KG1 (cell line): ENCODE data around the gene SLC38A6.

Source experiments
- DNase-seq: peaks from one replicate; lab custom pipeline; 2025; lab: John Stamatoyannopoulos, UW

The SLC38A6 gene

GRCh38 chr14:60980811-60981632 lies at the start of gene SLC38A6, which contains the start of gene TRMT5:
Gene SLC38A6 (plus strand): TSS chr14:60981245. CDS start chr14:60981278, 33 bp downstream.
Gene TRMT5 (minus strand): TSS chr14:60981079. CDS start chr14:60980973, 106 bp downstream.
- DNase-seq, result peak; percentile 75

- no peak for DNase-seq
These were observed 47.0 kb upstream of the SLC38A6 start for GRCh38 chr14:60933920-60934655.

GRCh38 chr14:60935319-60935718 lies 45.7 kb upstream of the SLC38A6 start:
- no peak for DNase-seq

- no peak for DNase-seq
These were observed 37.4 kb upstream of the SLC38A6 start for GRCh38 chr14:60943637-60944032.

- no peak for DNase-seq
These were observed 36.8 kb upstream of the SLC38A6 start for GRCh38 chr14:60944204-60944603.

GRCh38 chr14:60945984-60946383 lies 35.1 kb upstream of the SLC38A6 start:
- no peak for DNase-seq

GRCh38 chr14:60946773-60947172 lies 34.3 kb upstream of the SLC38A6 start:
- no peak for DNase-seq

GRCh38 chr14:60951776-60952435 lies 29.1 kb upstream of the SLC38A6 start:
- no peak for DNase-seq

- DNase-seq, result no peak
These were observed 24.8 kb upstream of the SLC38A6 start for GRCh38 chr14:60956202-60956601.

- no peak for DNase-seq
These were observed 24.4 kb upstream of the SLC38A6 start for GRCh38 chr14:60956632-60957031.

- DNase-seq, result no peak
These were observed 22.9 kb upstream of the SLC38A6 start for GRCh38 chr14:60958146-60958545.

GRCh38 chr14:60963761-60964160 lies 17.3 kb upstream of the SLC38A6 start:
- no peak for DNase-seq

- DNase-seq, result no peak
These were observed 16.1 kb upstream of the SLC38A6 start for GRCh38 chr14:60964904-60965303.

- no peak for DNase-seq
These were observed 15.6 kb upstream of the SLC38A6 start for GRCh38 chr14:60965402-60965801.

- no peak for DNase-seq
These were observed 12.9 kb upstream of the SLC38A6 start for GRCh38 chr14:60968099-60968498.

GRCh38 chr14:60968671-60969070 lies 12.4 kb upstream of the SLC38A6 start:
- no peak for DNase-seq

GRCh38 chr14:60970146-60970545 lies 10.9 kb upstream of the SLC38A6 start:
- DNase-seq, result no peak

GRCh38 chr14:60971271-60971670 lies 9.8 kb upstream of the SLC38A6 start:
- no peak for DNase-seq

GRCh38 chr14:60972295-60972694 lies 8.8 kb upstream of the SLC38A6 start:
- DNase-seq, result no peak

- no peak for DNase-seq
These were observed 8.0 kb upstream of the SLC38A6 start for GRCh38 chr14:60973070-60973469.

GRCh38 chr14:60974090-60974651 lies 6.9 kb upstream of the SLC38A6 start:
- DNase-seq, result no peak

- DNase-seq, result no peak
These were observed 5.5 kb upstream of the SLC38A6 start for GRCh38 chr14:60975551-60975950.
